Measurements from ENCODE around the gene LGI4.

Gene LGI4

DNA sequence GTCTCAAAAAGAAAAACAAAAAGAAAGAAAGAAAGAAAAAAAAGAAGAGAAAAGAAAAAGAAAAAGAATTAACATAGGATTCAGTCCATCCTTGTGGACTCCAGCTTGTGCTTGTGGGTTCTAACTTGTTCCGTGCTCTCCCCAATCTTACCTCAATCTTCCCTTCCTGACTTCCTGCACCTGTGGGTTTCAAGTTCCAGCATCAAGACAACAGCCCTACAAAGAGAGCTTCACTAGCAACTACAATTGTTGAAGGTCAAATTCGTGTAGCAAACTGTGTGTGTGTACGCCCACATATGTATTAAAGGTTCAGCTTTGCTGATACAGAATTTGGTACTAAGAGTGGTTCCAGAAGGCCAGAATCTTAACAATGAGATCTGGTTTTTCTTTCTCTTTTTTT, 45.0 kb upstream of the LGI4 start:
- TF ChIP-seq, protein P1, sequence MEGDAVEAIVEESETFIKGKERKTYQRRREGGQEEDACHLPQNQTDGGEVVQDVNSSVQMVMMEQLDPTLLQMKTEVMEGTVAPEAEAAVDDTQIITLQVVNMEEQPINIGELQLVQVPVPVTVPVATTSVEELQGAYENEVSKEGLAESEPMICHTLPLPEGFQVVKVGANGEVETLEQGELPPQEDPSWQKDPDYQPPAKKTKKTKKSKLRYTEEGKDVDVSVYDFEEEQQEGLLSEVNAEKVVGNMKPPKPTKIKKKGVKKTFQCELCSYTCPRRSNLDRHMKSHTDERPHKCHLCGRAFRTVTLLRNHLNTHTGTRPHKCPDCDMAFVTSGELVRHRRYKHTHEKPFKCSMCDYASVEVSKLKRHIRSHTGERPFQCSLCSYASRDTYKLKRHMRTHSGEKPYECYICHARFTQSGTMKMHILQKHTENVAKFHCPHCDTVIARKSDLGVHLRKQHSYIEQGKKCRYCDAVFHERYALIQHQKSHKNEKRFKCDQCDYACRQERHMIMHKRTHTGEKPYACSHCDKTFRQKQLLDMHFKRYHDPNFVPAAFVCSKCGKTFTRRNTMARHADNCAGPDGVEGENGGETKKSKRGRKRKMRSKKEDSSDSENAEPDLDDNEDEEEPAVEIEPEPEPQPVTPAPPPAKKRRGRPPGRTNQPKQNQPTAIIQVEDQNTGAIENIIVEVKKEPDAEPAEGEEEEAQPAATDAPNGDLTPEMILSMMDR (conservative IDR thresholded peaks at IDR 0.05; ENCODE audit: low read length) = no peak
- no peak for TF ChIP-seq EZH2phosphoT487 (IDR thresholded peaks at IDR 0.05; ENCODE audit: borderline replicate concordance)
- Histone ChIP-seq H3K9ac (ENCODE audit: low read depth, low read length, poor library complexity, severe bottlenecking) (no peak overlapping the region), H3K9me3 (ENCODE audit: insufficient read depth, low read depth, low read length) (peaks cover 3% of the 10 kb centered on the region; the same call in 1 of the 2 replicates), H3K4me1 (ENCODE audit: insufficient read depth, low read length, poor library complexity, severe bottlenecking) (peaks cover 3% of the 10 kb centered on the region), H3K9me2 (replicated peaks; ENCODE audit: low read depth, low read length) (no peaks in the 10 kb centered on the region), H3F3A (ENCODE audit: low read depth) (no peaks in the 10 kb centered on the region), H2AFZ (ENCODE audit: low read length) (no peak overlapping the region), H3K27me3 (ENCODE audit: insufficient read depth, low read length, poor library complexity, severe bottlenecking) (no peaks in the 10 kb centered on the region), H3K4me3 (ENCODE audit: low read length, poor library complexity, severe bottlenecking) (no peak overlapping the region), H3K36me3 (ENCODE audit: insufficient read depth, low read length) (no peaks in the 10 kb centered on the region), H4K20me1 (ENCODE audit: insufficient read depth, low read length, poor library complexity, severe bottlenecking) (no peaks in the 10 kb centered on the region), H3K79me2 (ENCODE audit: insufficient read depth, low read length) (no peaks in the 10 kb centered on the region), H3K4me2 (ENCODE audit: low read depth, low read length, poor library complexity, severe bottlenecking) (no peak overlapping the region)

DNA sequence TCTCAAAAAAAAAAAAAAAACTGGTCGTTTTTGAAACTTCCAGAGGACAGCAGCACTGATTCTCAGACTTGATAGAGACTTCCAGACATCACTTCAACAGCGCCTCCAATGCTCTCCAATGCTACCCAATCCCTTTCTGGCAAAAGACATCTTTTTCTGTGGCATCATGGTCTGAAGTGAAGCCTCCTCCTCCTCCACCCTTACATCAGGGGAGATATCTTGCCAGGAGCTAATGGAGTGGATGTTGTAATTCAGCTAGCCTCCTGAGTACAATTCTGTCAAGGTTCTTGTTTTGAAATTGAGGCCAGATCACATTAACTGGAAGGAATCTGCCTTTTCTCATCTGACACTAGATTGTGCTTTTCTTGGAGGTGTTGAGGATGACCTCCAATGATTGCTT, 43.8 kb upstream of the LGI4 start:
- H3K9me3 ChIP-seq (ENCODE audit: insufficient read depth, low read depth, low read length) = peaks cover 3% of the 10 kb centered on the region; the same call in 1 of the 2 replicates
- H3K9ac ChIP-seq (ENCODE audit: low read depth, low read length, poor library complexity, severe bottlenecking) = no peak overlapping the region
- H3K4me1 ChIP-seq (ENCODE audit: insufficient read depth, low read length, poor library complexity, severe bottlenecking) = peaks cover 3% of the 10 kb centered on the region
- TF ChIP-seq, protein P1 (conservative IDR thresholded peaks at IDR 0.05; ENCODE audit: low read length) = no peak
- no peak for TF ChIP-seq EZH2phosphoT487 (IDR thresholded peaks at IDR 0.05; ENCODE audit: borderline replicate concordance)
- no peak overlapping the region for H3K4me3 ChIP-seq (ENCODE audit: low read length, poor library complexity, severe bottlenecking)
- H3K9me2 ChIP-seq (replicated peaks; ENCODE audit: low read depth, low read length) = no peaks in the 10 kb centered on the region
- H3K4me2 ChIP-seq (ENCODE audit: low read depth, low read length, poor library complexity, severe bottlenecking) = no peak overlapping the region
- no peaks in the 10 kb centered on the region for H3K36me3 ChIP-seq (ENCODE audit: insufficient read depth, low read length)
- H4K20me1 ChIP-seq (ENCODE audit: insufficient read depth, low read length, poor library complexity, severe bottlenecking) = no peaks in the 10 kb centered on the region
- H3K27me3 ChIP-seq (ENCODE audit: insufficient read depth, low read length, poor library complexity, severe bottlenecking) = no peaks in the 10 kb centered on the region
- no peaks in the 10 kb centered on the region for H3F3A ChIP-seq (ENCODE audit: low read depth)
- no peak overlapping the region for H2AFZ ChIP-seq (ENCODE audit: low read length)
- no peaks in the 10 kb centered on the region for H3K79me2 ChIP-seq (ENCODE audit: insufficient read depth, low read length)

DNA sequence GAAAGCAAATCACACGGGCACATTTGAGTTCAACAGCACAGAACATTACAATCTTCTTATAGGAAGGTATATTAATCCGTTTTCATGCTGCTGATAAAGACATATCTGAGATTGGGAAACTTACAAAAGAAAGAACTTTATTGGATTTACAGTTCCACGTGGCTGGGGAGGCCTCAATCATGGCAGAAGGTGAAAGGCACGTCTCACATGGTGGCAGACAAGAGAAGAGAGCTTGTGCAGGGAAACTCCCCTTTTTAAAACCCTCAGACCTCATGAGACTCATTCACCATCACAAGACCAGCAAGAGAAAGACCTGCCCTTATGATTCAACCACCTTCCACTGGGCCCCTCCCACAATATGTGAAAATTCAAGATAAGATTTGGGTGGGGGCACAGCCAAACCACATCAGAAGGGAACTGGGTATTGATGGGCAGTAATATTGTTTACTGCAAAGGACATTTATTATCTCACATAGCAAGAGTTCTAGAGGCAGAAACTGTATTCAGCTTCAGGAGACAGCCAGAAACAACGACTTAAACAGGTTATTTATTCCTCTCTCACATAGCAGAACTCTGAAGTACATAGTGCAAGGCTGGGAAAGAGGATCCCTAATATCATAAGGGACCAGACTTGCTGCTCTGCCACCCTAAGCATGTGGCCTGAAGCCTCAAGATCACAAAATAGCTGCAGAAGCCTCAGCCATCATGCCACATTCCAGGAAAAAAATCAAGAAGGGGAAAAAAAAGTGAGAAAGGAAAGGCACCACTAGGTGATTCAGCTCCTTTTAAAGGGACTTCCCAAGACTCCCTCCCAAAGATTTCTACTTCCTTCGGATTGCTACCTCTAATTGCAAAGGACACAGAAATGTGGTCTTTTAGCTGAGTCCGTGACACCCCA, 42.8 kb upstream of the LGI4 start:
- Histone ChIP-seq H2AFZ (ENCODE audit: low read length) (no peak overlapping the region), H3K9me3 (ENCODE audit: insufficient read depth, low read depth, low read length) (peaks cover 3% of the 10 kb centered on the region; the same call in 1 of the 2 replicates), H3K9me2 (replicated peaks; ENCODE audit: low read depth, low read length) (no peaks in the 10 kb centered on the region), H3K27me3 (ENCODE audit: insufficient read depth, low read length, poor library complexity, severe bottlenecking) (no peaks in the 10 kb centered on the region), H3K36me3 (ENCODE audit: insufficient read depth, low read length) (peaks cover 4% of the 10 kb centered on the region; the same call in 1 of the 2 replicates), H3K4me3 (ENCODE audit: low read length, poor library complexity, severe bottlenecking) (no peak overlapping the region), H4K20me1 (ENCODE audit: insufficient read depth, low read length, poor library complexity, severe bottlenecking) (no peaks in the 10 kb centered on the region), H3K4me1 (ENCODE audit: insufficient read depth, low read length, poor library complexity, severe bottlenecking) (peaks cover 3% of the 10 kb centered on the region), H3F3A (ENCODE audit: low read depth) (no peaks in the 10 kb centered on the region), H3K79me2 (ENCODE audit: insufficient read depth, low read length) (no peaks in the 10 kb centered on the region), H3K4me2 (ENCODE audit: low read depth, low read length, poor library complexity, severe bottlenecking) (no peak overlapping the region), H3K9ac (ENCODE audit: low read depth, low read length, poor library complexity, severe bottlenecking) (no peak overlapping the region)
- TF ChIP-seq, protein P1 (conservative IDR thresholded peaks at IDR 0.05; ENCODE audit: low read length) = no peak
- no peak for TF ChIP-seq EZH2phosphoT487 (IDR thresholded peaks at IDR 0.05; ENCODE audit: borderline replicate concordance)
